ENCODE data around the gene DNAJC8. TPM values are rescaled to one million over a fixed set of nuclear protein-coding genes. Genes with fewer than 3 reads are reported as not detected.

Gene DNAJC8
- polyA plus RNA-seq, 1 of the 3 experiments (the other 2 are of a cell fraction), result 50.9 TPM

- no peak overlapping the region for H2AFZ ChIP-seq (ENCODE audit: low read depth)
- no peaks in the 10 kb centered on the region for H3K9me3 ChIP-seq
- no peak for DNase-seq
- ChIA-PET POLR2A (no interaction called here), CTCF (no interaction called here)
- no peaks in the 10 kb centered on the region for H3K4me1 ChIP-seq (ENCODE audit: control insufficient read depth in 1 of 2, insufficient read depth in 2 of 2, low read depth in 1 of 2, low read length in 1 of 2)
- no peaks in the 10 kb centered on the region for H3K36me3 ChIP-seq (replicated peaks in 1 of 2; ENCODE audit: control insufficient read depth in 1 of 2, insufficient read depth in 2 of 2, low read length in 1 of 2)
- WGBS (ENCODE audit: low lambda C conversion rate), result 74% methylated on average over 8 of the region's 8 CpGs
- H3F3A ChIP-seq (replicated peaks; ENCODE audit: insufficient read depth), result no peaks in the 10 kb centered on the region
- no peaks in the 10 kb centered on the region for H3K27me3 ChIP-seq (ENCODE audit: insufficient read depth)
- no peak overlapping the region for H3K4me3 ChIP-seq (ENCODE audit: low read depth in 2 of 2, low read length in 1 of 2)
- H3K9ac ChIP-seq, result no peak overlapping the region
- no peaks in the 10 kb centered on the region for H4K20me1 ChIP-seq (ENCODE audit: insufficient read depth)
- TF ChIP-seq GATA2 (CRISPR knock-in tag; IDR thresholded peaks at IDR 0.05), result no peak
- TF ChIP-seq EZH2phosphoT487 (IDR thresholded peaks at IDR 0.05; ENCODE audit: borderline replicate concordance, low read depth), result no peak
- TF ChIP-seq SMC3 (IDR thresholded peaks at IDR 0.05; ENCODE audit: low read depth, low read length), result no peak
- no peak for TF ChIP-seq RAD21 (IDR thresholded peaks at IDR 0.05; ENCODE audit: low read length)
- TF ChIP-seq CTCF (IDR thresholded peaks at IDR 0.05), result no peak
- TF ChIP-seq TEAD4 (IDR thresholded peaks at IDR 0.05; ENCODE audit: borderline replicate concordance, insufficient read depth), result no peak
- no peak for TF ChIP-seq GABPA (IDR thresholded peaks at IDR 0.05; ENCODE audit: low read depth)
- no peak for TF ChIP-seq RFX5 (IDR thresholded peaks at IDR 0.05; ENCODE audit: low read length)
- no peak for TF ChIP-seq ELF1 (IDR thresholded peaks at IDR 0.05)
- no peak for TF ChIP-seq MEF2A (IDR thresholded peaks at IDR 0.05; ENCODE audit: borderline replicate concordance, low read depth)
- no peak for TF ChIP-seq JUND (IDR thresholded peaks at IDR 0.05)
- no peaks in the 10 kb centered on the region for H3K79me2 ChIP-seq (ENCODE audit: insufficient read depth)
- no peak overlapping the region for H3K27ac ChIP-seq (ENCODE audit: low read depth in 2 of 2, low read length in 1 of 2)
- H3K9me2 ChIP-seq, result no peaks in the 10 kb centered on the region
- no peak overlapping the region for H3K4me2 ChIP-seq
These were observed 74.9 kb downstream of the DNAJC8 start for GRCh38 chr1:28157894-28158293.

GRCh38 chr1:28156821-28157220 lies 76.0 kb downstream of the DNAJC8 start:
- ChIA-PET CTCF (no interaction called here), POLR2A (no interaction called here)
- H3K27ac ChIP-seq (ENCODE audit: low read depth in 2 of 2, low read length in 1 of 2), result no peak overlapping the region
- TF ChIP-seq PBX3 (IDR thresholded peaks at IDR 0.05) (no peak), TCF12 (IDR thresholded peaks at IDR 0.05) (no peak)
- no peak overlapping the region for H3K4me2 ChIP-seq
- H3K27me3 ChIP-seq (ENCODE audit: insufficient read depth), result no peaks in the 10 kb centered on the region
- no peak for DNase-seq
- no peaks in the 10 kb centered on the region for H3K9me3 ChIP-seq
- H2AFZ ChIP-seq (ENCODE audit: low read depth), result no peak overlapping the region
- no peak overlapping the region for H3K9ac ChIP-seq
- WGBS (ENCODE audit: low lambda C conversion rate), result 94% methylated on average over 4 of the region's 4 CpGs
- H4K20me1 ChIP-seq (ENCODE audit: insufficient read depth), result no peaks in the 10 kb centered on the region
- no peaks in the 10 kb centered on the region for H3K36me3 ChIP-seq (replicated peaks in 1 of 2; ENCODE audit: control insufficient read depth in 1 of 2, insufficient read depth in 2 of 2, low read length in 1 of 2)
- H3K9me2 ChIP-seq, result no peaks in the 10 kb centered on the region
- no peaks in the 10 kb centered on the region for H3F3A ChIP-seq (replicated peaks; ENCODE audit: insufficient read depth)
- no peaks in the 10 kb centered on the region for H3K79me2 ChIP-seq (ENCODE audit: insufficient read depth)
- no peak overlapping the region for H3K4me3 ChIP-seq (ENCODE audit: low read depth in 2 of 2, low read length in 1 of 2)
- no peaks in the 10 kb centered on the region for H3K4me1 ChIP-seq (ENCODE audit: control insufficient read depth in 1 of 2, insufficient read depth in 2 of 2, low read depth in 1 of 2, low read length in 1 of 2)
